Adipocyte (in vitro differentiated cells): ENCODE results near the gene KCTD10.

Experiments used
- DNase-seq: peaks from one replicate; pipeline ENCODE4 v3.0.0-alpha.2; 2015; ENCODE audit warnings: low read depth
- H3K27me3 ChIP-seq: replicated peaks from 2 replicates; pipeline ENCODE4 v1.7.0; 2013; ENCODE audit warnings: mild to moderate bottlenecking, low read length, moderate library complexity; ENCODE audit not compliant: control insufficient read depth, insufficient read depth
- H3K36me3 ChIP-seq: 2 replicates; pipeline ENCODE4 v1.7.0; 2013; ENCODE audit warnings: low read length, mild to moderate bottlenecking, moderate library complexity; ENCODE audit not compliant: control insufficient read depth, insufficient read depth, severe bottlenecking
- H3K4me1 ChIP-seq: 2 replicates; pipeline ENCODE4 v1.7.0; 2013; ENCODE audit warnings: mild to moderate bottlenecking, low read length, moderate library complexity; ENCODE audit not compliant: control insufficient read depth, insufficient read depth
- H3K4me3 ChIP-seq: 2 replicates; pipeline ENCODE4 v1.7.0; 2013; ENCODE audit warnings: mild to moderate bottlenecking, low read length, moderate library complexity
- H3K9ac ChIP-seq: 2 replicates; pipeline ENCODE4 v1.7.0; 2013; ENCODE audit warnings: mild to moderate bottlenecking, low read length, moderate library complexity
- H3K9me3 ChIP-seq: 2 replicates; pipeline ENCODE4 v1.7.0; 2013; ENCODE audit warnings: mild to moderate bottlenecking, low read length, moderate library complexity; ENCODE audit not compliant: control insufficient read depth

Gene KCTD10

DNA sequence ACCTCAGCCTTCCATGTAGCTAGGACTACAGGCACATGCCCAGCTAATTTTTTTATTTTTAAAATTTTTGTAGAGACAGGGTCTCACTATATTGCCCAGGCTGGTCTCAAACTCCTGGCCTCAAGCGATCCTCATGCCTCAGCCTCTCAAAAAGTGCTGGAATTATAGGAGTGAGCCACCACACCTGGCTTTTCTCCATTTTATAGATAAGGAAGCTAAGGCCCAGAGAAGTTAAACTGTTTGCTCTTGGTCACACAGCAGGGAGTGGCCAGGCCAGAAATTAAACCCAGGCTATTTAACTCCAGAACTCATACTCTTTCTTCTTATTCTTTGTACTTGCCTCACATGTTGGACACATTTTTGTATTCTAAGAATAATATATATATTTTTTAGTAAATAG is 16.8 kb upstream of the KCTD10 start:
- H3K36me3 ChIP-seq = peaks cover 78% of the 10 kb centered on the region
- no peak overlapping the region for H3K4me3 ChIP-seq
- DNase-seq = no peak
- peaks cover 24% of the 10 kb centered on the region for H3K4me1 ChIP-seq
- H3K27me3 ChIP-seq = no peaks in the 10 kb centered on the region
- H3K9ac ChIP-seq = no peak overlapping the region
- no peaks in the 10 kb centered on the region for H3K9me3 ChIP-seq

DNA sequence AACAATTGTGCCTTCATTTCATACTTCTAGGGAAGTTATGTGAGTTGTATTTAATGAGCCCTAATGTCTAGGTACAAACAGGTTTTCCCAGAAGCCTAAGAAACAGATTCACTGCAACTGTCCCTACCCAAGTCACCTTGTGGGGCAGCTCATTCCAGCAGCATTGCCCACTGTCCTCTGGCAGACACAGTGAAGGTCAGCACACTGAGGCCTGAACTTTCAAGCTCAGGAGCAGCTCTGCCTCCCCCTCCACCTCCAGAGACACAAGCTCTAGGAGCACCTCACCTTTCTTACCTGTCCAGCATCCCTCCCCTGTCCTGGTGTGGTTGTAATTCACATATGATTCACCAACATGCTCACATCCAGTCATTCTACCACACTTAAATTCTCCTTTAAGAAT is 16.0 kb upstream of the KCTD10 start:
- Histone ChIP-seq H3K36me3 (peaks cover 77% of the 10 kb centered on the region), H3K9ac (no peak overlapping the region), H3K27me3 (no peaks in the 10 kb centered on the region), H3K4me3 (no peak overlapping the region), H3K4me1 (peaks cover 31% of the 10 kb centered on the region), H3K9me3 (no peaks in the 10 kb centered on the region)
- DNase-seq = no peak

DNA sequence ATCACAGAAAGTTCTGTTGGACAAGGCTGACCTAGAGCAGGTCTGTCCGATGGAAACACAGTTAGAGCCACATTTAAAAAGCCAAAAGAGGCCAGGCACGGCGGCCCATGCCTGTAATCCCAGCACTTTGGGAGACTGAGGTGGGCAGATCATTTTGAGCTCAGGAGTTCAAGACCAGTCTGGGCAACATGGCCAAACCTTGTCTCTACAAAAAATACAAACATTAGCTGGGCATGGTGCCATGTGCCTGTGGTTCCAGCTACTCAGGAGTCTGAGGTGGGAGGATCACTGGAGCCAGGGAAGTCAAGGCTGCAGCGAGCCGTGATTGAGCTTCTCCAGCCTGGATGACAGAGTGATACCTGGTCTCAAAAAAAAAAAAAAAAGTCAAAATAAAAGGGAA is 15.3 kb upstream of the KCTD10 start:
- Histone ChIP-seq H3K27me3 (no peaks in the 10 kb centered on the region), H3K4me1 (peaks cover 37% of the 10 kb centered on the region), H3K4me3 (no peak overlapping the region), H3K9me3 (no peaks in the 10 kb centered on the region), H3K9ac (no peak overlapping the region), H3K36me3 (peaks cover 77% of the 10 kb centered on the region)
- DNase-seq = no peak

DNA sequence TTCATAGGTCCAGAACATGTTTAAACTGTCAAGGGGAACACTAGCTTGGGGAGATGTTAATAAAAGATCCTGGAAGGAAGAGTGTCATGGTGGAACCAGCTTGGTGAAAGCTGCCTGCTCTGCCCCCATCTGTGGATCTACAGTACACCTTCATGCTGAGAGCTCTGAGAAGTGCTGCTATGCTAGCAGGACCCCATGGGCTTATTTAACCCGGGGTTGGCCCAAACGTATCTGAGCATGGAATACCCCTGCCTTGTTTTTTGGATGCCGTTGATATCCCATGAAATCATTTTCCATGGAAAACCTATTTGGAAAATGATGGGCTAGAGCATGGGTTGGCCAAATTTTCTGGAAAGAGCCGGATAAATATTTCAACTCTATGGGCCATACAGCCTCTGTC is 14.6 kb upstream of the KCTD10 start:
- Histone ChIP-seq H3K4me3 (no peak overlapping the region), H3K4me1 (peaks cover 37% of the 10 kb centered on the region), H3K27me3 (no peaks in the 10 kb centered on the region), H3K9me3 (no peaks in the 10 kb centered on the region), H3K36me3 (peaks cover 81% of the 10 kb centered on the region), H3K9ac (no peak overlapping the region)
- DNase-seq = no peak

DNA sequence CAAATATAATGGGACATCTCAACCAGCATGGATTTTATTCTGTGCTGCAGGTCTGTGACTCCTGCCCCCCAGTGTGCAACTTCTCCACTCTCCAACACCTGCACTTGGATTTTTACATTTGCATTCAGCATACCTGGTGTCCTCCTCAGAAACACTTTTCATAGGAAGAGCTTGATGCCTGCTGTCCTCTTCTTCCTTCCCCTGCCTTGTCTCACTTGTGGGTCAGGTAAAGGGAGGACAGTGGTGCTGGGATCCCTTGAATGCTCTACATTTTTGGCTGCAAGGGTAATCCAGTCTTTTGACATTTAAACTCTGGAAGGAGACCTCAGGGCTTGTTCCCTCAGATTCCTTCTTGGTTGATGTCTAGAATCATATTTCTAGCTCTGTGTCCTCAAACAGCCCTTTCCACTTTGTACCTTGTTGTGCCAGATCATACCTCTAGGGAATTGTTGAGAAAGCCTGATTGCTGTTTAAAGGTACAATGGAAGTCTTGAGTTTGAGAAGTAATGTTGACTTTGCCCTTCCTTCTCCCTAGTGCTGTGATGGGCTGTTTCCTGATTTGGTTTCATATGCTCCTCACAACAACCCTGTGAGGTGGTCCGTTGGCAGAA is 13.0 kb upstream of the KCTD10 start:
- Histone ChIP-seq H3K27me3 (no peaks in the 10 kb centered on the region), H3K4me3 (no peak overlapping the region), H3K9me3 (no peaks in the 10 kb centered on the region), H3K4me1 (peaks cover 37% of the 10 kb centered on the region), H3K9ac (no peak overlapping the region), H3K36me3 (peaks cover 88% of the 10 kb centered on the region)
- DNase-seq = no peak

DNA sequence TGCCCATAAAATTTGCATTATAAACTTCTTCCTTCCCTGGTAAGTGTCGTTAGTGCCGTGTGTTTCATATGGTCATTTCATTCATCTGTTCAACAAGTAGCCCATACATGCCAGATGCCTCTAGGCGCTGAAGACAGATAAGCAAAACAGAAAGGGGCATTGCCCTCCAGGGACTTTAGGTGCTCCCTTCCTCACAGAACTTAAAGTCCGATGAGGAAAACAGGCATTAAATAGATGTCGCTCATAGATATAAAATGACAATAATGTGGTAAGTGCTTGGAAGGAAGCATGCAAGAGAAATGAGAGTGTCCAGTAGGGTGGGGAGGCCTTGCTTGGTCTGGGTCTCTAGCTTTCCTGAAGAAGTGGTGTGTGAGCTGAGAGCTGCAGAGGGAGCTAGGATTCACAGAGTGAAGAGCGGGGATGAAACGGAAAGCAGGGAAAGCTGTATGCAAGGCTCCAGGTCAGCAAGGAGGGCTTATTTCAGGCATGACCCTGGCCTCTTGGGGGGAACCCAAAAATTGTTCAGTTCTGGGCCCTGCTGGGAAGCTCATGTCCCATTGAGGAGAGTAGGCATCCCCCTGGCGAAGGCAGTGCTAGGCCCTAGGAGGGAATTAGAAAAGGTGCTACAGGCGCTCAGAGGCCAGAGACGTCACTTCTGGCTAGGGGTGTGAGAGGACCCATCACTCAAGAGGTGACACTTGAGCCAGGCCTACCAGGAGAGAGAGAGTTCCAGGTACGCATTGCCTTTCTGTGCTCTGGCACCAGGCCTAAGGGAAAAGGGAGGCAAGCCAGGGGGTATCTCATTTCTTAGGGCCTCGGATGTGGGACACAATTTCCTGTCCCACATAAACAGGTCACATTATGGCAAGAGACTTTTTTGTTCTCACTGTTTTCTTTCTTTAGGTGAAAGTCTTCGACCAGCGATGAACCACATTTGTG is 12.2 kb upstream of the KCTD10 start:
- no peak for DNase-seq
- Histone ChIP-seq H3K9ac (peak overlapping the region; percentile 31), H3K4me3 (no peak overlapping the region), H3K9me3 (no peaks in the 10 kb centered on the region), H3K4me1 (peaks cover 37% of the 10 kb centered on the region), H3K27me3 (no peaks in the 10 kb centered on the region), H3K36me3 (peaks cover 92% of the 10 kb centered on the region)

DNA sequence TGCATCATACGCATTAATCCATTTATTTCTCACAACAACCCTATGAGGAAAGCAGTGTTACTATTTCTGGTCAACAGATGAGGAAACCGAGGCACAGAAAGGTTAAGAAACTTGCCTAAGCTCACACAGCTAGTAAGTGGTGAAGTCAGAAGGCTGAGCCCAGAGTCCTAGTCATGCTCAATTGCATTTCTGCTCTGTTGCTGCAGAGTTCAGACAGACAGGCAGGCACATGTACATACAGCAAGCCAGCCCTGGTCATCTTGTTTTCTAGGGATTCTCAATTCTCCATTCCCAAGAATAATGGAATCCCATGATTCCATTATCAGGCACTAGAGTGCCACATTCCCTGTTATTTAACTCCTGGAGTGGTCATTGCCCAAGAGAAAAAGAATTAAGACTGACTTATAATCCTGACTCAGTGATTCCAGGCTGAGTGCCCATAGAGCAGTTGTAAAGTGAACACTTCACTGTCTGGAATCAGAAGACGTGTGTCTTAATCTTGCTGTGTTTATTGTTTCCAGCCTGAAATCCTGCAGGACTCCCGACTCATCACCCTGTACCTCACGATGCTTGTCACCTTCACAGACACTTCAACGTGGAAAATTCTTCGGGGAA is 11.1 kb upstream of the KCTD10 start:
- no peaks in the 10 kb centered on the region for H3K9me3 ChIP-seq
- H3K4me1 ChIP-seq = peaks cover 37% of the 10 kb centered on the region
- DNase-seq = no peak
- H3K9ac ChIP-seq = no peak overlapping the region
- H3K36me3 ChIP-seq = peaks cover 96% of the 10 kb centered on the region
- H3K4me3 ChIP-seq = no peak overlapping the region
- no peaks in the 10 kb centered on the region for H3K27me3 ChIP-seq

DNA sequence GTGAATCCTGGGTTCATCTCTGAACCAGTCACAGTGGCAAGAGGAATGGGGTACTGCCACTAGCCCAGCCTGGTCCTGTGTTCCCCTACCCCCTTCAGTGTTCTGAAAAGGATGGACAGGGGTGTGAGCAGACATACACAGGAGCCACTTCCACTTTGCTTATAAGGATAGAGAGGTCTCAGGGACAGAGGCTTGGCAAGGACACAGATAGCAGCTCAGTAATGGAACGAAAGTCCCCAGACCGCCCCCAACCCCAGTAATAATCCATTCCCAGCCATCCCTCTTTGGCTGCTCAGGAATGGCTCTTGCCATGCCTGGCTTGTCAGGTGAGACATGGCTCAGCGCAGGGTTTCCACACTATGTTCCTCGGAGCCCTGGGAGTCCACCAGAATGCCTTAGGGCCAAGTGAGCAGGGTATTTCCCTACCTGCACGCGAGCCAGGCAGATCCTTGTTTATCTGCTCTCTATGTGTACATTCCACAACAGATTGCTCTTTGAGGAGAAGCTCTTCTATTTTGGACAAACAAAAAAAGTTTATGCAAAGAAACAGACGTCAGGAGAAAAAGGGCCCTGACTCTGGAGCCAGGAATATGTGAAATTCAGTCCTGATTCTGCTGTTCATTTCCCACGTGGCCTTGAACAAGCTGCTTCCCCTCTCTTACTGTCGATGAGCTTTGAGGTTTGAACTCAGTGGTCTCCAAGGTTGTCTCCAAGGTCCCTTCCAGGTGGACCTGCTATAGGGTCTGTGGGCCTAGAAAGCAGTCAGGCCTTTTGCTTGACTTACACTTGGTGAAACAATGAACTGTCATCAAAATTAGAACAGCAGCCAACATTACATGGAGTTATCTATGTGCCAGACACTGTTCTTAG is 10.3 kb upstream of the KCTD10 start:
- no peak overlapping the region for H3K4me3 ChIP-seq
- H3K36me3 ChIP-seq = peaks cover 90% of the 10 kb centered on the region
- H3K9me3 ChIP-seq = no peaks in the 10 kb centered on the region

DNA sequence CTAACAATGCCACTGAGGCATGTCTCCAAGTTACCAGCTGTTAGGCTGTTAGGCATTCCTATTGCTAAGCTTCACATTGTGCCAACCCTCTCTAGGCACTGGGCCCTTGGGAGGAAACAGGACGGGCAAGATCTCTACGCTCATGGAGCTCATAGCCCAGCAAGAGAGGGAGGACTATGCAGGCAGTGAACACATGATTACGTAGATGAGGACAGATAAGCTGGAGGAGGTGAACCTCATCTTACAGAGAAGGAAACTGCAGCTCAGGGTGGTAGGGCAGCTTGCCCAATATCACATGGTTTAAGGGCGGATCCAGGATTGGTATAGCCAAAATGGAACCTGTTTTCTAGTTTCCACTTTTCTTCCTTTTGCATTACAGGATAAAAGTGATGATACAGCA is 8.1 kb upstream of the KCTD10 start:
- H3K4me1 ChIP-seq = peaks cover 21% of the 10 kb centered on the region
- H3K4me3 ChIP-seq = no peak overlapping the region
- no peak overlapping the region for H3K9ac ChIP-seq
- no peaks in the 10 kb centered on the region for H3K27me3 ChIP-seq
- H3K9me3 ChIP-seq = no peaks in the 10 kb centered on the region
- peaks cover 70% of the 10 kb centered on the region for H3K36me3 ChIP-seq
- DNase-seq = no peak

More for the DNA sequence above, 10.3 kb upstream of the KCTD10 start:
- DNase-seq = no peak
- Histone ChIP-seq H3K4me1 (peaks cover 37% of the 10 kb centered on the region), H3K27me3 (no peaks in the 10 kb centered on the region), H3K9ac (no peak overlapping the region)

DNA sequence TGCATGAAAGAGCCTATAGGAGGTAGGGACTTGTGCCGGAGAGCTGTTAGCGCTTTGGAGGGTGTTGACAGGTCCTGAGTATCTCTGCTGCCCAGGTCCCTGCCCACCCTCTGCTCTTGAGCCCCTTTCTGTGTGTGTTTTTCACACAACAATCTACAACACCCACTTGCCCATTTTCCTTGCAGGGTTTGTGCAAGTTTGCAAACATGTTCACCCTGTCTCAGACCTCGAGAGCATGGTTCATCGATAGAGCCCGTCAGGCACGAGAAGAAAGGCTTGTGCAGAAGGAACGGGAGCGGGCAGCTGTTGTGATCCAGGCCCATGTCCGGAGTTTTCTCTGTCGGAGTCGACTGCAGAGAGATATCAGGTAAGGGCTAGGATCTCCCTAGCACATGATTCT is 6.2 kb upstream of the KCTD10 start:
- no peak for DNase-seq
- no peaks in the 10 kb centered on the region for H3K9me3 ChIP-seq
- H3K36me3 ChIP-seq = peaks cover 52% of the 10 kb centered on the region
- H3K4me1 ChIP-seq = peaks cover 12% of the 10 kb centered on the region
- H3K4me3 ChIP-seq = no peak overlapping the region
- no peak overlapping the region for H3K9ac ChIP-seq
- H3K27me3 ChIP-seq = no peaks in the 10 kb centered on the region

DNA sequence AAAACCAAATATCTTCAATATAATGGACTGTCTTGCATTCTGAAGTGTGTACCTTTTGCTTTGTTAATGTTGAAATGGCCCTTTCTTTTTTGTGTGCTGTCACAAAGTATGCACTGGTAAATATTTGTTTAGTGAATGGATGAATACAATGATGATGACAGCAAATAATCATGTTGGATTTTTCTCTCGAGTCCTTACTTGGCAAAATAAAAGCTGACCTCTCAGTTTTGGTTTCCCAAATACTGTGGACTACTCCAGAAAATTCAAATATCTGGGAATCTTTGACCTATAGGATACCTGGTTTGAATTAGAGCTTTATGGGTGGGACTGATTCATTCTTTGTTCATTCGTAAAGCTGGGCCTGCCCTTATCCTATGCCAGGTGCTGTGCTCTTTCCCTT is 5.8 kb upstream of the KCTD10 start:
- H3K9me3 ChIP-seq = no peaks in the 10 kb centered on the region
- no peak overlapping the region for H3K4me3 ChIP-seq
- peaks cover 13% of the 10 kb centered on the region for H3K4me1 ChIP-seq
- no peak for DNase-seq
- H3K9ac ChIP-seq = no peak overlapping the region
- peaks cover 49% of the 10 kb centered on the region for H3K36me3 ChIP-seq
- no peaks in the 10 kb centered on the region for H3K27me3 ChIP-seq
